GM23338 (cell line): ENCODE results near the gene TCF12. TPM values are rescaled to one million over a fixed set of nuclear protein-coding genes. Genes with fewer than 3 reads are reported as not detected.
A peak's percentile ranks its signal among the peaks of the same experiment; 100 is the strongest.

Experiments used
- ATAC-seq: fragments of 200-7000 bp; cut with Tn5 transposase; 3 replicates; pipeline ENCODE4 v1.9.1; 2020
- DNase-seq: peaks from one replicate; pipeline ENCODE4 v3.0.0-alpha.2; 2015; ENCODE audit warnings: low spot score
- H2AFZ ChIP-seq: fragments of 200-600 bp; sonication (generic); 2 replicates; pipeline ENCODE4 v1.8.0; 2016; ENCODE audit warnings: antibody characterized with exemption, mild to moderate bottlenecking, moderate library complexity
- H3F3A ChIP-seq: fragments of 200-600 bp; sonication (generic); replicated peaks from 2 replicates; pipeline ENCODE4 v1.8.0; 2017; ENCODE audit warnings: antibody characterized with exemption, mixed run types, low read depth
- H3K27ac ChIP-seq: fragments of 200-600 bp; sonication (generic); 2 replicates; pipeline ENCODE4 v1.6.1; 2016; ENCODE audit warnings: low read depth
- H3K27me3 ChIP-seq: fragments of 200-600 bp; sonication (generic); 2 replicates; pipeline ENCODE4 v1.8.0; 2016; ENCODE audit warnings: mild to moderate bottlenecking, mixed run types, moderate library complexity; ENCODE audit not compliant: insufficient read depth
- H3K36me3 ChIP-seq: fragments of 200-600 bp; sonication (generic); 2 replicates; pipeline ENCODE4 v1.8.0; 2016; ENCODE audit warnings: mild to moderate bottlenecking; ENCODE audit not compliant: insufficient read depth
- H3K4me1 ChIP-seq: fragments of 200-600 bp; sonication (generic); 2 replicates; pipeline ENCODE4 v1.8.0; 2016; ENCODE audit warnings: mild to moderate bottlenecking, moderate library complexity; ENCODE audit not compliant: insufficient read depth
- H3K4me2 ChIP-seq: fragments of 200-600 bp; sonication (generic); 2 replicates; pipeline ENCODE4 v1.7.1; 2017; ENCODE audit warnings: mixed run types
- H3K4me3 ChIP-seq: fragments of 200-600 bp; sonication (generic); 2 replicates; pipeline ENCODE4 v1.6.1; 2016; ENCODE audit warnings: mixed run types
- H3K79me2 ChIP-seq: fragments of 200-600 bp; sonication (generic); replicated peaks from 2 replicates; pipeline ENCODE4 v1.8.0; 2017; ENCODE audit warnings: mild to moderate bottlenecking; ENCODE audit not compliant: insufficient read depth
- H3K9me2 ChIP-seq: fragments of 200-600 bp; sonication (generic); 2 replicates; pipeline ENCODE4 v1.8.0; 2017; ENCODE audit not compliant: insufficient read depth
- H4K20me1 ChIP-seq: fragments of 200-600 bp; sonication (generic); replicated peaks from 2 replicates; pipeline ENCODE4 v1.8.0; 2017; ENCODE audit warnings: mild to moderate bottlenecking; ENCODE audit not compliant: insufficient read depth
- H3K27ac Mint-ChIP-seq: 2 replicates; pipeline ENCODE4 v1.8.0; 2020; ENCODE audit warnings: inconsistent platforms, mild to moderate bottlenecking, moderate library complexity, mixed read lengths
- H3K27me3 Mint-ChIP-seq: 3 replicates; pipeline ENCODE4 v1.8.0; 2022; ENCODE audit warnings: low read depth, mild to moderate bottlenecking, moderate library complexity, mixed read lengths, inconsistent platforms; ENCODE audit not compliant: insufficient read depth, poor library complexity
- H3K36me3 Mint-ChIP-seq: 3 replicates; pipeline ENCODE4 v1.8.0; 2021; ENCODE audit warnings: low read depth, mild to moderate bottlenecking, inconsistent platforms, moderate library complexity, mixed read lengths
- H3K4me1 Mint-ChIP-seq: 3 replicates; pipeline ENCODE4 v1.8.0; 2020; ENCODE audit warnings: mild to moderate bottlenecking, inconsistent platforms, mixed read lengths
- H3K4me3 Mint-ChIP-seq: 3 replicates; pipeline ENCODE4 v1.8.0; 2021; ENCODE audit warnings: moderate library complexity, mild to moderate bottlenecking, inconsistent platforms, mixed read lengths
- H3K9me3 Mint-ChIP-seq: 3 replicates; pipeline ENCODE4 v1.8.0; 2020; ENCODE audit warnings: moderate library complexity, mild to moderate bottlenecking, inconsistent platforms, mixed read lengths
- CREB1 ChIP-seq: fragments of 250-450 bp; sonication (Bioruptor Pico); IDR thresholded peaks from 2 replicates; pipeline ENCODE4 v1.5.0; 2020; ENCODE audit warnings: low read depth, mild to moderate bottlenecking, moderate library complexity
- CTCF ChIP-seq, 2 experiments: fragments of 200-600 bp in 1 of 2; sonication (generic) in 1 of 2; conservative IDR thresholded peaks; 2 replicates each; pipeline versions ENCODE4 v1.5.1 to v1.6.1; 2016 to 2017; ENCODE audit warnings: antibody characterized with exemption in 2 of 2, low read depth in 2 of 2, mild to moderate bottlenecking in 2 of 2, moderate library complexity in 1 of 2
- EZH2phosphoT487 ChIP-seq: fragments of 200-600 bp; sonication (generic); IDR thresholded peaks from one replicate; pipeline ENCODE4 v1.8.1; 2018; ENCODE audit warnings: antibody characterized with exemption; ENCODE audit not compliant: unreplicated experiment
- JUNB ChIP-seq: IDR thresholded peaks from one replicate; pipeline ENCODE4 v1.6.1; 2016; ENCODE audit warnings: antibody characterized with exemption; ENCODE audit not compliant: unreplicated experiment
- NANOG ChIP-seq: IDR thresholded peaks from 2 replicates; pipeline ENCODE4 v1.6.1; 2016; ENCODE audit warnings: antibody characterized with exemption, borderline replicate concordance
- POLR2AphosphoS5 ChIP-seq: IDR thresholded peaks from 2 replicates; pipeline ENCODE4 v1.6.1; 2016; ENCODE audit warnings: antibody characterized with exemption, low read depth
- REST ChIP-seq: IDR thresholded peaks from one replicate; pipeline ENCODE4 v1.6.1; 2018; ENCODE audit warnings: antibody characterized with exemption; ENCODE audit not compliant: unreplicated experiment
- STAT1 ChIP-seq: IDR thresholded peaks from one replicate; pipeline ENCODE4 v1.6.1; 2016; ENCODE audit warnings: antibody characterized with exemption; ENCODE audit not compliant: unreplicated experiment
- ZNF114 ChIP-seq: fragments of 250-450 bp; sonication (Bioruptor Pico); IDR thresholded peaks from 2 replicates; pipeline ENCODE4 v1.5.0; 2020; ENCODE audit warnings: mild to moderate bottlenecking, moderate library complexity
- ZNF331 ChIP-seq: fragments of 250-450 bp; sonication (Bioruptor Pico); IDR thresholded peaks from 2 replicates; pipeline ENCODE4 v1.5.0; 2020; ENCODE audit warnings: low read depth, mild to moderate bottlenecking, moderate library complexity
- polyA plus RNA-seq: library from polyadenylated mRNA; unstranded; fragments of >200 nt; fragmentation: Nextera tagmentation; extraction: Ambion mirVana; gene quantifications from 2 replicates; pipeline ENCODE4 v1.2.1, GENCODE V29; 2016
- total RNA-seq: library from RNA; depleted of rRNA; stranded (reverse); fragments of >200 nt; shearing (Covaris generic); gene quantifications from 2 replicates; pipeline ENCODE4 v1.2.3, GENCODE V29; 2014

TCF12 gene
- total and polyA plus RNA-seq, 2 experiments from 2014 or later, result 27.6 to 104 TPM

GRCh38 chr15:57296473-57297162 is 378.2 kb downstream of the TCF12 start:
- H3K79me2 ChIP-seq, result no peaks in the 10 kb centered on the region
- H3K4me3 ChIP-seq, result no peak overlapping the region
- H3K27ac ChIP-seq, result no peak overlapping the region
- DNase-seq, result peak; percentile 33
- peaks cover 5% of the 10 kb centered on the region; the same call in 1 of the 2 replicates for H3K9me2 ChIP-seq
- peak overlapping the region; percentile 38; the same call in 1 of the 2 replicates for H3K4me2 ChIP-seq
- Mint-ChIP-seq H3K27ac (peak overlapping the region; percentile 54; the same call in 1 of the 2 replicates), H3K9me3 (no peaks in the 10 kb centered on the region; the same call in 2 of the 3 replicates), H3K4me1 (peaks cover 21% of the 10 kb centered on the region), H3K36me3 (peaks cover 4% of the 10 kb centered on the region; the same call in 1 of the 3 replicates), H3K27me3 (peaks cover 33% of the 10 kb centered on the region), H3K4me3 (no peak overlapping the region)
- no peaks in the 10 kb centered on the region for H3F3A ChIP-seq
- H3K4me1 ChIP-seq, result peaks cover 5% of the 10 kb centered on the region; the same call in 1 of the 2 replicates
- no peak for TF ChIP-seq REST
- TF ChIP-seq CTCF (conservative IDR thresholded peaks at IDR 0.05; ENCODE audit: low read depth in 2 of 2), result peak in 1 of 2 experiments; percentile 39; a peak in 2 of 4 replicates
- H2AFZ ChIP-seq, result no peak overlapping the region
- peak; percentile 80 for ATAC-seq
- H3K36me3 ChIP-seq, result no peaks in the 10 kb centered on the region
- no peaks in the 10 kb centered on the region for H3K27me3 ChIP-seq
- no peaks in the 10 kb centered on the region for H4K20me1 ChIP-seq

- no peaks in the 10 kb centered on the region for H4K20me1 ChIP-seq
- H3K36me3 Mint-ChIP-seq, result peaks cover 4% of the 10 kb centered on the region; the same call in 1 of the 3 replicates
- no peaks in the 10 kb centered on the region for H3K79me2 ChIP-seq
- H3K27ac ChIP-seq, result no peak overlapping the region
- peak; percentile 25 for ATAC-seq
- peaks cover 21% of the 10 kb centered on the region for H3K4me1 Mint-ChIP-seq
- H3K27ac Mint-ChIP-seq, result no peak overlapping the region; the same call in 1 of the 2 replicates
- no peaks in the 10 kb centered on the region for H3K27me3 ChIP-seq
- H3K27me3 Mint-ChIP-seq, result peaks cover 27% of the 10 kb centered on the region
- H2AFZ ChIP-seq, result no peak overlapping the region
- no peaks in the 10 kb centered on the region for H3F3A ChIP-seq
- no peak overlapping the region; the same call in 2 of the 3 replicates for H3K4me3 Mint-ChIP-seq
- H3K4me1 ChIP-seq, result peaks cover 5% of the 10 kb centered on the region; the same call in 1 of the 2 replicates
- H3K4me2 ChIP-seq, result no peak overlapping the region
- no peak overlapping the region for H3K4me3 ChIP-seq
- DNase-seq, result no peak
- H3K36me3 ChIP-seq, result no peaks in the 10 kb centered on the region
- no peaks in the 10 kb centered on the region; the same call in 2 of the 3 replicates for H3K9me3 Mint-ChIP-seq
- peaks cover 5% of the 10 kb centered on the region; the same call in 1 of the 2 replicates for H3K9me2 ChIP-seq
- TF ChIP-seq ZNF331 (CRISPR knock-in tag) (no peak), ZNF114 (CRISPR knock-in tag) (no peak), CREB1 (CRISPR knock-in tag) (no peak), POLR2AphosphoS5 (no peak), JUNB (no peak), STAT1 (no peak), REST (no peak), CTCF (conservative IDR thresholded peaks at IDR 0.05; ENCODE audit: low read depth in 2 of 2) (no peak), EZH2phosphoT487 (no peak), NANOG (no peak)
Observed at GRCh38 chr15:57297163-57297593, 378.7 kb downstream of the TCF12 start.
